ENCODE results near the gene SUN5.
"Not testable (repeated sequence)": the region's sequence is repeated elsewhere in the genome, so short reads cannot be mapped to it uniquely, and the experiment has no call there.

SUN5 gene

GRCh38 chr20:32979201-32979998 is 24.8 kb downstream of the SUN5 start:
- Mint-ChIP-seq H3K4me3 (no peak overlapping the region), H3K27ac (peak overlapping the region in 1 of 2 donors; percentile 31), H3K4me1 (ENCODE audit: low read depth in 2 of 2) (peaks cover 8 to 20% of the 10 kb centered on the region in 2 donors), H3K36me3 (ENCODE audit: insufficient read depth) (peaks cover 5% of the 10 kb centered on the region), H3K27me3 (no peaks in the 10 kb centered on the region), H3K9me3 (peaks cover 0 to 6% of the 10 kb centered on the region in 2 donors)
- ATAC-seq (replicated peaks) (no peak), DNase-seq (no peak)

GRCh38 chr20:32978009-32978335 is 26.3 kb downstream of the SUN5 start:
- Mint-ChIP-seq H3K36me3 (ENCODE audit: insufficient read depth) (peaks cover 7% of the 10 kb centered on the region), H3K9me3 (peaks cover 0 to 6% of the 10 kb centered on the region in 2 donors), H3K4me3 (no peak overlapping the region), H3K27ac (no peak overlapping the region), H3K27me3 (no peaks in the 10 kb centered on the region), H3K4me1 (ENCODE audit: low read depth in 2 of 2) (peaks cover 8 to 27% of the 10 kb centered on the region in 2 donors)
- no peak for ATAC-seq (replicated peaks)
- no peak for DNase-seq

- Mint-ChIP-seq H3K9me3 (peaks cover 0 to 6% of the 10 kb centered on the region in 2 donors), H3K27me3 (no peaks in the 10 kb centered on the region), H3K4me3 (no peak overlapping the region), H3K4me1 (ENCODE audit: low read depth in 2 of 2) (peaks cover 8 to 32% of the 10 kb centered on the region in 2 donors), H3K27ac (no peak overlapping the region), H3K36me3 (ENCODE audit: insufficient read depth) (peaks cover 8% of the 10 kb centered on the region)
- DNase-seq (no peak), ATAC-seq (replicated peaks) (no peak)
These were observed 26.8 kb downstream of the SUN5 start for GRCh38 chr20:32977281-32978008.

GRCh38 chr20:32976746-32977145 is 27.5 kb downstream of the SUN5 start:
- no peak for DNase-seq
- Mint-ChIP-seq H3K27me3 (no peaks in the 10 kb centered on the region), H3K4me1 (ENCODE audit: low read depth in 2 of 2) (peaks cover 8 to 34% of the 10 kb centered on the region in 2 donors), H3K27ac (peak overlapping the region in 1 of 2 donors; percentile 64), H3K4me3 (no peak overlapping the region), H3K9me3 (peaks cover 0 to 6% of the 10 kb centered on the region in 2 donors), H3K36me3 (ENCODE audit: insufficient read depth) (peaks cover 6% of the 10 kb centered on the region)
- no peak for ATAC-seq (replicated peaks)

- no peak overlapping the region for H3K4me3 Mint-ChIP-seq
- H3K9me3 Mint-ChIP-seq, result peaks cover 0 to 6% of the 10 kb centered on the region in 2 donors
- H3K27me3 Mint-ChIP-seq, result no peaks in the 10 kb centered on the region
- DNase-seq (no peak), ATAC-seq (replicated peaks) (no peak)
- peaks cover 4 to 32% of the 10 kb centered on the region in 2 donors for H3K4me1 Mint-ChIP-seq (ENCODE audit: low read depth in 2 of 2)
- H3K36me3 Mint-ChIP-seq (ENCODE audit: insufficient read depth), result peaks cover 5% of the 10 kb centered on the region
- H3K27ac Mint-ChIP-seq, result peak overlapping the region in 1 of 2 donors; percentile 64
These were observed 28.2 kb downstream of the SUN5 start for GRCh38 chr20:32975698-32976674.

- not testable (repeated sequence) for H3K36me3 Mint-ChIP-seq (ENCODE audit: insufficient read depth); H3K27me3 Mint-ChIP-seq; H3K27ac Mint-ChIP-seq; H3K4me3 Mint-ChIP-seq; H3K9me3 Mint-ChIP-seq; ATAC-seq (replicated peaks); DNase-seq
- H3K4me1 Mint-ChIP-seq (ENCODE audit: low read depth in 2 of 2), result peaks cover 5 to 36% of the 10 kb centered on the region in 2 donors
These were observed 29.1 kb downstream of the SUN5 start for GRCh38 chr20:32975121-32975520.

GRCh38 chr20:32974204-32975064 is 29.8 kb downstream of the SUN5 start:
- not testable (repeated sequence) for ATAC-seq (replicated peaks); H3K27me3 Mint-ChIP-seq; H3K4me3 Mint-ChIP-seq; H3K36me3 Mint-ChIP-seq (ENCODE audit: insufficient read depth); DNase-seq; H3K27ac Mint-ChIP-seq; H3K9me3 Mint-ChIP-seq
- peaks cover 9 to 42% of the 10 kb centered on the region in 2 donors for H3K4me1 Mint-ChIP-seq (ENCODE audit: low read depth in 2 of 2)

- Mint-ChIP-seq H3K4me3 (no peak overlapping the region), H3K9me3 (peaks cover 0 to 6% of the 10 kb centered on the region in 2 donors), H3K27me3 (no peaks in the 10 kb centered on the region), H3K27ac (no peak overlapping the region), H3K36me3 (ENCODE audit: insufficient read depth) (peaks cover 16% of the 10 kb centered on the region), H3K4me1 (ENCODE audit: low read depth in 2 of 2) (peaks cover 20 to 52% of the 10 kb centered on the region in 2 donors)
- no peak for ATAC-seq (replicated peaks)
- DNase-seq, result no peak
These were observed 31.0 kb downstream of the SUN5 start for GRCh38 chr20:32973077-32973717.

GRCh38 chr20:32972181-32973076 is 31.8 kb downstream of the SUN5 start:
- DNase-seq, result peak; percentile 73 to 78 (median 78)
- Mint-ChIP-seq H3K27me3 (no peaks in the 10 kb centered on the region), H3K4me1 (ENCODE audit: low read depth in 2 of 2) (peaks cover 28 to 59% of the 10 kb centered on the region in 2 donors), H3K27ac (no peak overlapping the region), H3K36me3 (ENCODE audit: insufficient read depth) (peaks cover 24% of the 10 kb centered on the region), H3K4me3 (no peak overlapping the region), H3K9me3 (peaks cover 0 to 6% of the 10 kb centered on the region in 2 donors)
- ATAC-seq (replicated peaks), result peak; percentile 72

- Mint-ChIP-seq H3K27ac (no peak overlapping the region), H3K36me3 (ENCODE audit: insufficient read depth) (peaks cover 31% of the 10 kb centered on the region), H3K4me3 (no peak overlapping the region), H3K4me1 (ENCODE audit: low read depth in 2 of 2) (peaks cover 34 to 66% of the 10 kb centered on the region in 2 donors), H3K27me3 (no peaks in the 10 kb centered on the region), H3K9me3 (peaks cover 0 to 6% of the 10 kb centered on the region in 2 donors)
- ATAC-seq (replicated peaks) (no peak), DNase-seq (no peak)
These were observed 32.5 kb downstream of the SUN5 start for GRCh38 chr20:32971703-32972161.

GRCh38 chr20:32970973-32971300 is 33.3 kb downstream of the SUN5 start:
- Mint-ChIP-seq H3K27me3 (no peaks in the 10 kb centered on the region), H3K4me1 (ENCODE audit: low read depth in 2 of 2) (peaks cover 39 to 69% of the 10 kb centered on the region in 2 donors)

More at GRCh38 chr20:32970973-32971300, 33.3 kb downstream of the SUN5 start:
- ATAC-seq (replicated peaks) (no peak), DNase-seq (no peak)
- Mint-ChIP-seq H3K9me3 (no peaks in the 10 kb centered on the region), H3K36me3 (ENCODE audit: insufficient read depth) (peaks cover 37% of the 10 kb centered on the region), H3K4me3 (peak overlapping the region; percentile 62 to 80), H3K27ac (no peak overlapping the region)
